HUES64 (cell line): ENCODE measurements around the gene CREG2.

ENCODE experiments used
- H3K27ac ChIP-seq: 2 replicates; pipeline ENCODE4 v1.7.0; 2013; ENCODE audit warnings: low read depth, low read length, inconsistent platforms
- H3K27me3 ChIP-seq: 2 replicates; pipeline ENCODE4 v1.6.1; 2013; ENCODE audit warnings: mild to moderate bottlenecking, low read length; ENCODE audit not compliant: insufficient read depth
- H3K36me3 ChIP-seq: 2 replicates; pipeline ENCODE4 v1.6.1; 2013; ENCODE audit warnings: mild to moderate bottlenecking, low read length; ENCODE audit not compliant: insufficient read depth
- H3K4me1 ChIP-seq: 2 replicates; pipeline ENCODE4 v1.6.1; 2013; ENCODE audit warnings: mild to moderate bottlenecking, low read length, moderate library complexity; ENCODE audit not compliant: insufficient read depth
- H3K4me3 ChIP-seq: 2 replicates; pipeline ENCODE4 v1.5.1; 2013; ENCODE audit warnings: mild to moderate bottlenecking, low read length, moderate library complexity
- H3K9ac ChIP-seq: 2 replicates; pipeline ENCODE4 v1.6.1; 2013; ENCODE audit warnings: mild to moderate bottlenecking, low read depth, low read length
- H3K9me3 ChIP-seq: 2 replicates; pipeline ENCODE4 v1.6.1; 2013; ENCODE audit warnings: low read depth, low read length; ENCODE audit not compliant: insufficient read depth
- WGBS: fragments of 150-250, 120-280 bp; methylation state at CpG from one replicate; pipeline ENCODE4 v1.1.7; 2013; ENCODE audit warnings: missing lambda C conversion rate; 5-methylcytosine and 5-hydroxymethylcytosine counted together

The CREG2 gene

DNA sequence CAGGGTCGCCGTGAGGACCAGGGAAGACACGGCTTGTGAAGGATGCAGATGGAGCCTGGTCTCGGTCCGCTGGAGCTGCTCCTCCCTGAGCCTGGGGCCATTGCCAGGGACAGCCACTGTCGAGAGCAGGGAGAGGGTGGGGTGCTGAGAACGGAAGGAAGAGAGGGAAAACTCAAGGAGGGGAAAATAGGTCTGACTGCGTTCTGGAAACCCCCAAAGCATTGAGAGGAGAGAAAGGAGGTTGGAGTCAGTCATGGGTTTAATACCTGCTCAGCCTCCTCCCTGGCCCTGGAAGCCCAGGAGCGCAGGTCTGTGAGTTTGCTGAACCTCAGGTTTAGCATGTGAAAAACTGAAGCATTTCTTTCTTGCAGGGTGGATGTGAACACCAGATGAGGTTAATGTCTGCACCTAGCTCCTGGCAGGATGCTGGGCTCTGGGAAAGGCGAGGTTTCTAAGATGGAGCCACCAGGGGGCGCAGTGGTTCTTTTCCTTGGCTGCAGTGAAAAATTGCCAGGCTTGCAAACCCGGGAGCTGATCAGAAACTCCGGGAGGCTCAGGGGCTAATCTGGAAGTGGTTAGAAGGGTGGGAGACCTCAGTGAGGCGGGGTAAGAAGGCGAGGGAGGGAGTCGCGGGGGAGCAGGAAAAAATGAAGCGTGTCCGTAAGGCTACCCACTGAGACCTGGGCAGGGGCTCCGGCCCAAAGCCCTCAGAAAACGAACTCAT is 45.2 kb downstream of the CREG2 start:
- no peak overlapping the region for H3K27ac ChIP-seq
- WGBS = 47% methylated on average over 21 of the region's 21 CpGs
- no peak overlapping the region for H3K9ac ChIP-seq
- H3K4me1 ChIP-seq = peaks cover 29% of the 10 kb centered on the region
- H3K9me3 ChIP-seq = no peaks in the 10 kb centered on the region
- no peaks in the 10 kb centered on the region for H3K27me3 ChIP-seq
- no peak overlapping the region for H3K4me3 ChIP-seq
- H3K36me3 ChIP-seq = no peaks in the 10 kb centered on the region

DNA sequence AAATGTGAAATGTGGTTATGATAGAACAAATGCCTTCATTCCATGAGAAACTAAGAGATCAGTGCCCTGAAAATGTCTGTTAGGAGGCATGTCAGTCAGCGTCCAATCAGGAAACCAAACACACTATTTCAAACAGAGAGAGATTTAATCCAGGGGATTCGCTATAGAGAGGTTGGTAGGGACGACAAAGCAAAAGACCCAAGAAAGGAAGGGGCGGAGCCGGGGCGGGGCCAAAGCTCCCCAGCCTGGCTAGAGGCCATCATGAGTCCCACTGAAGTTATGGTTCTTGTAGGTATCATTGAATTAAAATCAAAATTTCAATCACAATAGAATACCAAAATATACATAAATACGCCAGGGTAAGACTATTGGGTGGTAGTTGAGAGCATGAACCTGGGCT is 45.9 kb downstream of the CREG2 start:
- no peak overlapping the region for H3K9ac ChIP-seq
- no peak overlapping the region for H3K4me3 ChIP-seq
- WGBS = 86% methylated on average over 6 of the region's 7 CpGs
- H3K9me3 ChIP-seq = no peaks in the 10 kb centered on the region
- H3K27me3 ChIP-seq = no peaks in the 10 kb centered on the region
- H3K27ac ChIP-seq = no peak overlapping the region
- H3K36me3 ChIP-seq = no peaks in the 10 kb centered on the region
- H3K4me1 ChIP-seq = peaks cover 29% of the 10 kb centered on the region

DNA sequence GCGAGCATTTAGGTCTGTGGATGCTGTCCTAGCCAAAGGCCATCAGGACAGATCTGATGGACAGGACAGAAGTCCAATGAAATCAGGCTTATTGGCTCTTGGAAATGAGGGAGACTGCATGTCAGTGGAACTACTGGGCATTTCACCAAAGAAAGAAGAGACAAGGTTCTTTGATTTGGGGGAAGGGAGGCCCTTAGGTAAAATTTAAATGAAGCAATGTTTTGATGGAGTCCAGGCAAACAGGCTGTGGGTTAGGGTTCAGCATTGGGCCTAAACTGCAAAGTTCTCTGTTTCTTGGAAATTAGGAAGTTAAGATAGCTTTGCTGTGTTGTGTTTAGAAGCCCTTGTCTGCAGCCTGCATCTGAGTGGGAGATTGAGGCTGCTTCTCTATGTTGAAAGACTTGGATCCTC is 47.2 kb downstream of the CREG2 start:
- Histone ChIP-seq H3K27ac (no peak overlapping the region), H3K9me3 (no peaks in the 10 kb centered on the region), H3K27me3 (no peaks in the 10 kb centered on the region), H3K4me1 (peaks cover 29% of the 10 kb centered on the region), H3K36me3 (no peaks in the 10 kb centered on the region), H3K4me3 (no peak overlapping the region), H3K9ac (peak overlapping the region; percentile 66)
- 75% methylated on average over 1 of the region's 1 CpG for WGBS

DNA sequence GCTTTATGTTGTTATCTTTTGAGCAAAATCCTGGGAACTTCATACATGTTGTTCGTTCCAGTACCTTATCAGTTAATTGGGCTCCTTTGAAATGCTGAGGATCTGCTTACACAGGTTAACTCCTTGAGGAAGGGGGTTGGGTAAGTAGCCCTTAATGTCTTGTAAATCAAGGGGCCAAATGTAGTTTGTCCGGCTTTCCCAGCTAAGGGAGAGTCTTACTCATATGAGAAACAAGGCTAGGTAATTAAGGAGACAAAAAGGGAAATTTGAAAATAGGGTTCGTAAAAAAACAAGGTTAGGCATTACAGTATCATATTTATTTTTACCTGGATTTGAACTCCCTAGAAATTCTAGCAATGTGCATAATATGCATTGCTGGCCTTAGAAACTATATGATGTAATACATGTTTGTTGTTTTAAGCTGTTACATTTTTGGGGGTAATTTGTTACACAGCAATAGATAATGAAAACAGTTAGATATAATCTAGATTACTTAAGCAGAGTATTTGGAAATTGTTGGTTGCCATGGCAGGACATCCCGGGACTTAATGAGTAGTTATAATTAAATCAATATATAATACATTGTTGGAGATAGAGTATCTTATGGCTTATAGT is 47.9 kb downstream of the CREG2 start:
- Histone ChIP-seq H3K9me3 (no peaks in the 10 kb centered on the region), H3K36me3 (no peaks in the 10 kb centered on the region), H3K9ac (no peak overlapping the region), H3K4me3 (0 out of 2 replicates have a peak overlapping the region, but pooled peaks have one; percentile 11), H3K27me3 (no peaks in the 10 kb centered on the region), H3K27ac (no peak overlapping the region), H3K4me1 (peaks cover 29% of the 10 kb centered on the region)
- 7% methylated on average over 2 of the region's 4 CpGs for WGBS

DNA sequence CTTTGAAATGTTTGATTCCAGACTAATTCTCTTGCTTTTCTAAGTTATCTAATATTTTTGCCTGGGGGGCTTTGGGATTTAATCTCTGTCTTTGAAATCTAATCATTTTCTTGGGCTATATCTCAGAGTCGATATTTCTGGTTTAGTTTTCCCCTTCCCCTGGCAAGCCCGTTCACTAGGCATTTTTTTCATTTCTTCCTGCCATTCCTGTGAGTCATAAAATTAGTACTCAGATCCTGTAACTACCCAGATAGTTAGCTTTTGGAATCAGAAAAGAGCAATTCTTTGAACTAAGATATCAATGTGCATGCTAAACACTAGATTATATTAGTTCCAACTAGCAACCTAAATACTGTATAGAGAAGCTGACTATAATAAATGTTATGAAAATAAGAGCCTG is 49.4 kb downstream of the CREG2 start:
- no peaks in the 10 kb centered on the region for H3K36me3 ChIP-seq
- no peaks in the 10 kb centered on the region for H3K27me3 ChIP-seq
- no peak overlapping the region for H3K9ac ChIP-seq
- H3K4me3 ChIP-seq = no peak overlapping the region
- H3K9me3 ChIP-seq = no peaks in the 10 kb centered on the region
- H3K4me1 ChIP-seq = peaks cover 29% of the 10 kb centered on the region
- H3K27ac ChIP-seq = no peak overlapping the region
- WGBS = 93% methylated on average over 2 of the region's 2 CpGs

DNA sequence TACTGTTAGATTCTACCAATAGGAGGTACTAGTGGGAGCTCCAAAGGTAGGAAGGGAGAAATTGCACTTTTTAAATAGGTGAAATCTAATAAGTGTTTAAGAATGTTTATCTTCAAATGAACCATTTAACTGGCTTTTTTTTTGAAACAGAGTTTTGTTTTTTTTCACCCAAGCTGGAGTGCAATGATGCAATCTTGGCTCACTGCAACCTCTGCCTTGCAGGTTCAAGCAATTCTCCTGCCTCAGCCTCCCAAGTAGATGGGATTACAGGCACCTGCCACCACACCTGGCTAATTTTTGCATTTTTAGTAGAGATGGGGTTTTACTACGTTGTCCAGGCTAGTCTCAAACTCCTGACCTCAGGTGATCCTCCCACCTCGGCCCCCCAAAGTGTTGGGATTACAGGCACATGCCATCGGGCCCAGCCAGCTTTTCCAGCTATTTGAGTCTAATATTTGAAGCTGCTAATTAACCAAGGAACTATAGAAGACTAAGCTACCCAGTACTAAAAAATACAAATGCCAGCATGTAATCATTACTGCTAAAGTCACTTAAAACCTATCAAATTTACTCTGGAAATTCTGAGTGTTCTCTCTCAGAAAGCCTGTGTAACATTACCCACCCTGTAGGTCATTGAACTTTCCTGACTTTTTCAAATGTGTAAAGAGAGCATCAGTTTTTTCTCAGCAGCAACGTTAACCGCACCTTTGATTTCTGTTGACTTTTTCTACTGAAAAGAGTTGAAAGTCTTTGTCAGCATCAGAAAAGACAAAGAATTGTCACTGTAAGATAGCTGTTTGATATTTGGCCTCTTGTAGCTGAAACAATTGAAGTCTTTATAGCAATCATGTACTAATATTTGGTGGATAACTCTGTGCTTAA is 54.2 kb downstream of the CREG2 start:
- H3K27me3 ChIP-seq = no peaks in the 10 kb centered on the region
- WGBS = 73% methylated on average over 5 of the region's 5 CpGs
- no peak overlapping the region for H3K27ac ChIP-seq
- H3K36me3 ChIP-seq = no peaks in the 10 kb centered on the region
- H3K9ac ChIP-seq = no peak overlapping the region
- no peak overlapping the region for H3K4me3 ChIP-seq
- peaks cover 28% of the 10 kb centered on the region for H3K4me1 ChIP-seq
- H3K9me3 ChIP-seq = no peaks in the 10 kb centered on the region

DNA sequence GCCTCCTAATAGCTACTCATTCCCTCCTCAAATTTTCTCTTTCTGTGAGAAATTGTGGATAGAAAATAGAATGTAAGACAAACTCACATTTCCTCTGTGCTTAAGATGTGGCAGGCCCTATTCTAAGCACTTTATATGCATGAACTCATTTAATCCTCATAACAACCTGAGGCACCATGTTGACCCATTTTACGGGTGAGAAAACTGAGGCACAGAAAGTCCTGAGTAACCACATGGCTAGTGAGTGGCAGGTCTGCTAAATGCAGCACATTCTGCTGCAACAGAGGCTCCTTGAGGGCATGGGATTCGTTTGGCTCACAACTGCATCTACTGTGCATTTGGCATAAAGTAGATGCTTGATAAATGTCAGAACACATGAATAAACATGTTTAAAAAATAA is 56.1 kb downstream of the CREG2 start:
- H3K36me3 ChIP-seq = no peaks in the 10 kb centered on the region
- no peaks in the 10 kb centered on the region for H3K27me3 ChIP-seq
- peak overlapping the region; percentile 6; the same call in 1 of the 2 replicates for H3K9ac ChIP-seq
- H3K4me3 ChIP-seq = no peak overlapping the region
- H3K4me1 ChIP-seq = peaks cover 32% of the 10 kb centered on the region
- WGBS = 92% methylated on average over 2 of the region's 2 CpGs
- no peak overlapping the region; the same call in 1 of the 2 replicates for H3K27ac ChIP-seq
- H3K9me3 ChIP-seq = no peaks in the 10 kb centered on the region

DNA sequence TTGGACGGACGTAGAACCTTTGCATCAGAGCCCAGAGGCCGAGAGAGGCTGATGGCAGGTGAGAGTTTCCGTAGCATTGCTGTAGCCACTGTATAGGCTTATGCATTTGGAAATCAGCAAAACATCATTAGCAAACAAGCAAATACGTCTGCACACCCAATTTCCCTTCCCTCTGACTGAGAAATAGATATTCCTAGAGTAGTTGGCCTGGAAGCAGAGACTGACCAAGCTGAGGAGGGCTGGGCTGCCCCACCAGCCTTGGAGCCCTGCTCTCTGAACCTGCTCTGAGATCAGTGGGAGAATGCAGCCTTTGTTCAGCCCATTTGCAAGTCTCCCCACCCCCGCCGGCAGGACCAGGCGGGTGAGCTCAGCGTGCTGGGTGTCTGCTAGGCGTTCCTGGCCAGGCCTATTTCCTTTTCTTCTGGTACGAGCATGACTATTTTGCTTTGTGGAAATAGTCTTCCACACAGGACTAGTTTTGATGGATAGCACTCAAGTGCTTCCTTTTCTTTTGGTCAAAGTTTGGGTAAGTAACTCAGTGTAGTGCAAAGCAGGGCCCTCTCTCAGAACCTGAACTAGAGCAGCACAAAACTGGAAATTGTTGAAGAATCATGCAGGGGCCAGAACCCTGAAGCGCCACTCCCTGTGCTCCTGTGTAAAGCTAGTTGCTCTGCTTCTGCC is 56.9 kb downstream of the CREG2 start:
- Histone ChIP-seq H3K27ac (peak overlapping the region; percentile 41; the same call in 1 of the 2 replicates), H3K9me3 (peaks cover 8% of the 10 kb centered on the region; the same call in 1 of the 2 replicates), H3K4me1 (peaks cover 32% of the 10 kb centered on the region), H3K36me3 (no peaks in the 10 kb centered on the region), H3K27me3 (no peaks in the 10 kb centered on the region), H3K9ac (peak overlapping the region; percentile 6; the same call in 1 of the 2 replicates), H3K4me3 (no peak overlapping the region)
- 37% methylated on average over 12 of the region's 12 CpGs for WGBS

DNA sequence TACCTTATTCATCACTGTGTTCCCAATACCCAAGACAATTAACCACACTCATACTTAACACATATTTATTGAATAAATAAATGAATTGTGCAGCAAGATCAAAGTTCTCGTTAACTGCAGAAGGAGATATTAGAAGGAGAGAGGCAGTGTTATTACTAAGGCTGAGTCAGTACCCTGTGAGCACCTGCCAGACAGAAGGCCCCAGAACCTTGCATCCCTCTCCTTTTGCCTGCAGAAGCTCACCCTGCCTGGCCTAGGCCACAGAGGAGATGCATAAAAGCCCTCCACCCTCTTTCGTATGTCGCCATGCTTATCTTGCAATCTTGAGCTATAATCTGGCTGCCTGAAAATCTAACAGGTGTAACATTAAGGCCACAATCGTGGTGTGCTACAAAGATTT is 58.3 kb downstream of the CREG2 start:
- no peak overlapping the region for H3K4me3 ChIP-seq
- no peaks in the 10 kb centered on the region for H3K36me3 ChIP-seq
- H3K9me3 ChIP-seq = peaks cover 16% of the 10 kb centered on the region; the same call in 1 of the 2 replicates
- H3K27ac ChIP-seq = no peak overlapping the region
- no peaks in the 10 kb centered on the region for H3K27me3 ChIP-seq
- WGBS = 91% methylated on average over 4 of the region's 4 CpGs
- peaks cover 32% of the 10 kb centered on the region for H3K4me1 ChIP-seq
- no peak overlapping the region for H3K9ac ChIP-seq

DNA sequence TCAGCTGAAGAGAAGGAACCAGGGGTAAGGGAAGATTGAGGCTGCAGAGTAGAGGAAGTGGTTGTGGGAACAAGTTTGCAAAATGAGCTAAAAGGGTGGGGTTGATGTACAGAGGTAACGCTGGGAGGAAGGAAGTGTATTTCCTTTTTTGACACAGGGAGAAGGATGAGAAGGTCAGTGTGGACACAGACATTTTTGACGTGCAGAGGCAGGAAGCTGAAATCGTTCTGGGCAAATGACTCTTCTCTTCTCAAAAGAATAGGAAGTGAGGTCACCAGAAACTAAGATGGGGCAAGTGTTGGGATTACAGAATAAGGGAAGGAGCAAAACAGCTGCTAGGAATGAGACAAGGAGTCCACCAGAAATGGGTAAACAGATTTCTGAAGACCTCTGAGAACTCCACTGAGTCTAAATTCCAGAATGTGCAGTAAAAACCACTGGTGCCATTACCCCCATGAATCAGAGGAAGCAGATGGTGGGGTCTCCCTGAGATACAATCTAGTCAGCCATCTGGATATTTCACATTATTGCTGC is 58.8 kb downstream of the CREG2 start:
- 83% methylated on average over 3 of the region's 3 CpGs for WGBS
- no peaks in the 10 kb centered on the region for H3K27me3 ChIP-seq
- H3K36me3 ChIP-seq = no peaks in the 10 kb centered on the region
- H3K27ac ChIP-seq = no peak overlapping the region; the same call in 1 of the 2 replicates
- H3K9ac ChIP-seq = no peak overlapping the region
- peaks cover 16% of the 10 kb centered on the region; the same call in 1 of the 2 replicates for H3K9me3 ChIP-seq
- H3K4me1 ChIP-seq = peaks cover 32% of the 10 kb centered on the region
- no peak overlapping the region for H3K4me3 ChIP-seq
